HG03280 (cell line): ENCODE data around the gene RAPGEF2.
"Not testable (repeated sequence)": the region's sequence is repeated elsewhere in the genome, so short reads cannot be mapped to it uniquely, and the experiment has no call there.

ENCODE experiments used
- ATAC-seq: cut with Tn5 transposase; IDR thresholded peaks from one replicate; pipeline ENCODE4 v1.9.1; 2021; ENCODE audit warnings: mild to moderate bottlenecking, moderate library complexity; ENCODE audit not compliant: unreplicated experiment

Gene RAPGEF2

DNA sequence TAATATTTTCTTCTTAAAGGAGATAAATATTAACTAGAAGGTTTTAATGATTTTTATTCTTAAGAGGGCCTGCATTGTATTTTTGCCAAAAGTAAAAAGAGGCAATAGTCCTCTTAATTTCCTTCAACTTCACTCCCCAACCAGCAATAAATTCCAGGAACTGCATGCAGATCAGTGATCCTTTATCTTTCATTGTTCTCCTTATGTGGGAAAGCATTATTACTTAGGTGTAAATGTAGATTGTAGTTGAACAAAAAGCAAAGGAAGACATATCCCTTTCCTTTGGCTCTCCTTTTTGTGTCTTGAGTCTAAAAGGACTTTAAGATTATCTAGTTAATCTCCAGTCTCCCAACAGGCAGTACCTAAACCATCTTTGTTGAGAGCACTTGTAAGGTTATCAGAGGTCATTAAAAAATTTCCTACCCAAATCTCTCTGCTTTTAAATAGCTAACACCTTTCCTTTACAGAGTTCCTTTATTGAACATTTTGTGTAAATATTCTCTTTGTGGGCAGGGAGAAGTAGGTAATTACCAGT is 55.3 kb downstream of the RAPGEF2 start:
- ATAC-seq = no peak

DNA sequence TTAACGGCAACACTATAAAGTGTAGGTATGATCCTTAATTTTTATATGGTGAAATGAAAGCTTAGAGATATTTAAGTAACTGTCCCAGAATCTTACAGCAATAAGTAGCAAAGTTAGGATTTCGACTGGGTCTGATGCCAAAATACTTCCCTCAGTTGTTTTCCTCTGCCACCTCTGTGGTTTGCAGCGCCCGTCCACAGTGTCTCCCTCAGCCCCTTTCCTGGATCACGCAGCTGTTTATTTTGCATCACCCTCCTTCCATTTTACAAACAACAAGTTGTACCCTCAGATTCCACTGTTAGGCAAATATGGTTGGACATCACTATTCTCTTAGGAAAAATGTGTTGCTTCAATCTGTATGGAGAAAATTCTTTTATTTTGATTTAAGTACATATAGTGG is 56.1 kb downstream of the RAPGEF2 start:
- ATAC-seq = no peak

DNA sequence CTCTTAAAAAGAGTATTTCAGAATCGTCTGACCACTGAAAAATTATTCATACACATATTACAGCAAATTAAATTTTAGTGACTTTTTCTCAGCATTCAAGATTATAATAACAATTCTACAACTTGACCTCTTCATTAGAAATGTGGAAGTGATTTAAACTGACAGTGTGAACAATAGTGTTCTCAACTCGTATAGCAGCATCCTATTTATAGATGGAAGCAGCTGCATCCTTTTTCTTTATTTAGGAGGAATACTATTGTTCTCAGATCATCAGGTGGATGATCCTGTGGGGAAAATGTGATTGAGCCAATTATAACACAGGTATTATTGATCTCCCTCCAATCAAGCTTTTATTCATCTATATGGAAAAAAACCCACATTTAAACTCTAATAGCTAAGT is 56.7 kb downstream of the RAPGEF2 start:
- no peak for ATAC-seq

DNA sequence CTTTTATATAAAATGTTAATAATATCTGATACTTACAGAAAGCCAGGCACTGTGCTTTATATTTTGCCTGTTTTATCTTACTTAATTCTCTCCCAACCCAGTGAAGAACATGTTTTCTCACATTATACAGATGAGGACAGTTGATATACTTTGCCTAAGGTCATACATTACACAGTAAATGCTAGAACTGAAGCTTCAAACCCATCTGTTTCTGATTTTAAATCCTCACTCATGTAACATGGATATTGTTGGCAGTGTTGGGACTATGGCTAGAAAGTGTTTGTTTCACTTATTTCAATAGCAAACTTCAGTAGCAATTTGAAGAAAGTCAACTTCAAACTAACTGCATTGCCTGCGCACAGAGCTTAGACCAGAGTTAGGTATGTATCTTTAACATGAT is 57.4 kb downstream of the RAPGEF2 start:
- no peak for ATAC-seq

DNA sequence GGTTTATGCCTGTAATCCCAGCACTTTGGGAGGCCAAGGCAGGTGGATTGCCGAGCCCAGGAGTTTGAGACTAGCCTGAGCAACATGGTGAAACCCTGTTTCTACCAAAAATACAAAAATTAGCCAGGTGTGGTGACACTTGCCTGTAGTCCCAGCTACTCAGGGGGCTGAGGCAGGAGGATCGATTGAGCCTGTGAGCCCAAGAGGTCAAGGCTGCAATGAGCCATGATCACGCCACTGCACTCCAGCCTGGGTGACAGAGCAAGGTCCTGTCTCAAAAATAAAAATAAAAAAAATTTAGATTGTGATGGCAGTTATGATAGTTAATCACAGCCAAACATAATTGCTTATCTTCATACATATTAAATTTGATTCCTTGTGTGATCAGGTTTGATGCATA is 58.6 kb downstream of the RAPGEF2 start:
- ATAC-seq = not testable (repeated sequence)

DNA sequence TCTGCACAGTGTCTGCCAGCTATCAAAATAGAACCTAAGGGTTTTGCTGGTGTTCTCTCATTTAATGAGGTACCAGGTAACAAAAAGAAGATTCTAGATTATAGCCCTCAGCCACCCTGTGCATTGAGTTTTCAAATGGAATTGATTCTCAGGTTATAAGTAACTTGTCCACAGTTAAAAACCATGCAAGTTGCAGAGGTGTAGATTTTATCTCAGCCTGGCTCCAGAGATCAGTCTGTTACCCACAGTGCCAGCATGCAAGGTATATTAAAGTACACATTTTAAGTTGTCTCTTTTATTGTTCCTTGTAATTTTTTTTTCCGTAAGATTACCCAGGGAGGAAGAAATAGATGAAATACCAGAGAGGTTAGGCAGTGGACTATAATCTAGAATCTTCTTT is 59.7 kb downstream of the RAPGEF2 start:
- ATAC-seq = no peak

DNA sequence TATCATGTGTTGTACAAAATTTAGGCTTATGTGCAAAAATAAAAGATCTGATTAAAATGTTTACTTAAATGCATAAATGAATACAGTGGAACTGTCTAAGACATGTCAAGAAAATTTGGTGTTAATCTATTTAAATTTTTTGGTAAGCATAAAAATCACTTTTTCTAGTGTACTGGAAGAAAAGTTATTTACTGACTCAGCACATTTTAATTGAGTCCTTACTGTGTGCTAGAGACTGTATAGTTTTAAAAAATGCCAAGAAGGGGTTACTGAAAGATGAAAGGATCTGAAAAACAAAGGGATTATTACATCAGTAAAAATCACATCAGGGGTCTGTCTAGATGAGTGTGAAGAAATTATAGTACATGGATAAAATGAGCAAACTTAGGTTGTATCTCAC is 60.6 kb downstream of the RAPGEF2 start:
- no peak for ATAC-seq

DNA sequence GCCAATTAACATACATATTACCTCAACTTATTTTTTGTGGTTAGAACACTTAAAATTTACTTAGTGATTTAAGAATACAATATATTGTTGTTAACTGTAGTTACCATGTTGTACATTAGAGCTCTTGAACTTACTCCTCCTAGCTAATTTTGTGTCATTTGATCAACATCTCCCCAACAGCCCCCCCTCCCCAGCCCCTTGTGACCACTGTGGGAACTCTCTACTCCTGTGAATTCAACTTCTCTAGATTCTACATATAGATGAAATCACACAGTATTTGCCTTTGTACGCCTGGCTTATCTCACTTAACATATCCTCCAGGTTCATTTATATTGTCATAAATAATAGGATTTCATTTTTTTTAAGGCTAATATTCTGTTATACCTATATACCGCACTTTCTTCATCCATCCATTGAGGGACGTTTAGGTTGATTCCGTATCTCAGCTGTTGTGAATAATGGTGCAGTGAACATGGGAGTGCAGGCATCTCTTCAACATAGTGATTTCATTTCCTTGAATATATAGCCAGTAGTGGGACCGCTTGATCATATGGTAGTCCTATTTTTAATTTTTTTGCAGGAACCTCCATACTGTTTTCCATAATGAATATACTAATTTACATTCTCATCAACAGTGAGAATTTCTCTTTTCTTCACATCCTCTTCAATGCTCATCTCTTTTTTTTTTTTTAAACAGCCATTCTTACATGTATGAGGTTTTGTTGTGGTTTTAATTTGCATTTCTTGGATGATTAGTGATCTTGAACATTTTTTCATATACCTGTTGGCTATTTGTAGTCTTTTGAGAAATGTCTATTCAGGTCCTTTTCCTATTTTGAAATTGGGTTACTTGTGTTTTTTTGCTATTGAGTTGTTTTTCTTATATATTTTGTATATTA is 66.8 kb downstream of the RAPGEF2 start:
- ATAC-seq = peak; percentile 49

DNA sequence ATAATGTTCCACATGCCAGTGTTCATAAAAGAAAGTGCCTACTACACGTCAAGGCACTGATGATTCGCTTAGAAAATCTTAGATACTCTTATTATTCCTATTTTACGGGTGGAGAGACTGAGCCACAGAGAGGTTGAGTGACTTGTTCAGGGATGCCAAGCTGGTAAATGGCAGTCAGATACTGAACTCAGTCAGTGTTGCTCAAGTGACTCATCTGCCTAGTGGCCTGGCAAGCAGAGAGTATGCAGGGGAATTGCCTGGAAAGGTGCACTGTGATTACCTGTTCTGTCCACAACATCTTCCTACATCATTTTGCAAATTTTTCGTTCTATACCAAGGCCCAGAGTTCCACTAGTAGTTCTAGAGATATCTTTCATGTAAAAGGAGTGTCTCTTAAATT is 68.4 kb downstream of the RAPGEF2 start:
- no peak for ATAC-seq

DNA sequence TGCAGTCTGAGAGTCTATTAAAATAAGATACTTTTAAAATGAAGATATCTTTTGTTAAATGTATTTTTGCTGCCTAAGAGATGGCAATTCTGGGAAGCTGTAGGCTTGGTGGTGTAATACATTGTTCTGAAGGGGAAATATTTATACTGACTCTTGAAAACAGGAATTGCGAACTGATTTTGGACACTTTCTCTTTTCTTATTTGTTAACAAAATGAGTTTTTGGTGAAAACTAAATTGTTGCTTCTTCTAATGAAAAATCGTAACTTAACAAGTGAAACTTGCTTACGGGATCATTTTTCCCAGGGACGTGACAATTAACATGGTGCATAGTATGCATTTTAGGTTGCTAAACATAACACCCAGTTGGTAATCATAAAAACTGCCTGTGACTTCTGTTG is 71.0 kb downstream of the RAPGEF2 start:
- no peak for ATAC-seq

DNA sequence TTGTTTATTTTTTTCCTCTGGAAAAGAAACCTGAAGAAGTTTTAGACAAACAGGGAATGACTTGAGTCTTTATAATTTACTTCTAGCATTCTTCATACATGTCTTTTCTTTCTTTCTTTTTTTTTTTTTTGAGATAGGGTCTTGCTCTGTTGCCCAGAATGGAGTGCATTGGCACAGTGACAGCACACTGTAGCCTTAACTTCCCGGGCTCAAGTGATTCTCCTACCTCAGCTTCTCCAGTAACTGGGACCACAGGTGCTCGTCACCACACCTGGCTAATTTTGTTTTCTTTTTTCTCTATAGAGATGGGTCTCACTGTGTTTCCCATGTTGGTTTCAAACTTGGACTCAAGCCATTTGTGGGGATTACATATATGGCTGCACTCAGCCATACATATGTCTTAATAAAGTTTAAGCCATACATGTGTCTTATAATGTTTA is 71.8 kb downstream of the RAPGEF2 start:
- ATAC-seq = no peak

DNA sequence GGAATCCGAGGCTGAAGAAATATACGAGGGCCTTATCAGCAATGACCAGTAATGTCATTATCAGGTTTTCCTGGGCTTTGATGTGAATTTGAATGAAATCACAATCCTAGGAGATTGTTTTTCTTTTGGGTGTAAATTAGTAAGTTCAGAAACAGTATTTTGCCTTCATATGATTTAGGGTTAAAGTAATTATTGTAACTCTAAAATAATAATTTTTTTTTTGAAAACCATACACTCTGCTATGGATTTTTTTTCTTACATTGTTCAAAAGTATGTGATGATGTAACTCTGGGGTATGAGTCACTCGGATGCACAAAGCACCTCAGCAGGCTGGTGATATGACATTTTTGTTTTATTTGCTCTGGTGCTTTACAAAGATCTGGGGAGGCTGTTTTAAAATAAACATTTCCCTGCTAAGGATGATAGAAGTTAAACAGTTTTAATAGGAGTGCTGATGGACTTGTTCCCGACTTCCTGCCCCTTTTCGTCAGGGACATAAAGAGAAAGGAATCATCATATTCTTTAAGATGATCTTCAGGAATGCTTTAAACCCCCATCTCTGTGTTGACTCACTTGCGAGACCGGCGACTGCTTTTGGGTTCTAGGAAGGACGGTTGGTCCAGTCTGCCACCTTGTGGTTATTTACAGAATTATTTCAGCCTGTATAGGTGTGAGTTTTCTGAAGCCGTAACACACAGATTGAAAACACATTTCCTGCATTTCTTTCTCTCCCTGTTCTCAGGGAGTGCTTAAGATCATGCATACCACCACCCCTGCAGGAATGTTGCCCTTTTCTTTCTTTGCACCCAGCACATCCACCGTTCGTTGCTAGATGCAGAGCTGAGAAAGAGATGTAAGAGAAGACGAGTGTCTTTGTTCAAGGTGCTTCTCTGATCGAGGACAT is 72.5 kb downstream of the RAPGEF2 start:
- peak; percentile 70 for ATAC-seq

DNA sequence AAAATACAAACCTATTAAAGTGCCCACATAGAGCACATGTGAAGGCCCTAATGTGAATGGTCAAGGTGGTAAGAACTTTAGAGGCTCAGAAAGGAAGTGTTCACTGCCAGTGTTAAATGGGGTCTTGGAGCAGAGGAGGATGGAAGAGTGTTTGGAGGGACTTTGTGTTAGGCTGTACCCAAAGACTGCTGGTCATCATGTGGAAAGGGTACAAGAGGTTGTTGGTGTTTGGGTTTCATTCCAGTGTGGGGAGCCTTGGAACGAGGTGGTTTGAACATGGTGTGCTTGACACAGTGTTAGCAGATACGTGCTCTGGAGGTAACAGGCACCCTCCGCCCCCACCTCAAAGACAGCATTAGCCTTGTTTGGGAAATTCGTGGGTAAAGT is 73.1 kb downstream of the RAPGEF2 start:
- no peak for ATAC-seq

DNA sequence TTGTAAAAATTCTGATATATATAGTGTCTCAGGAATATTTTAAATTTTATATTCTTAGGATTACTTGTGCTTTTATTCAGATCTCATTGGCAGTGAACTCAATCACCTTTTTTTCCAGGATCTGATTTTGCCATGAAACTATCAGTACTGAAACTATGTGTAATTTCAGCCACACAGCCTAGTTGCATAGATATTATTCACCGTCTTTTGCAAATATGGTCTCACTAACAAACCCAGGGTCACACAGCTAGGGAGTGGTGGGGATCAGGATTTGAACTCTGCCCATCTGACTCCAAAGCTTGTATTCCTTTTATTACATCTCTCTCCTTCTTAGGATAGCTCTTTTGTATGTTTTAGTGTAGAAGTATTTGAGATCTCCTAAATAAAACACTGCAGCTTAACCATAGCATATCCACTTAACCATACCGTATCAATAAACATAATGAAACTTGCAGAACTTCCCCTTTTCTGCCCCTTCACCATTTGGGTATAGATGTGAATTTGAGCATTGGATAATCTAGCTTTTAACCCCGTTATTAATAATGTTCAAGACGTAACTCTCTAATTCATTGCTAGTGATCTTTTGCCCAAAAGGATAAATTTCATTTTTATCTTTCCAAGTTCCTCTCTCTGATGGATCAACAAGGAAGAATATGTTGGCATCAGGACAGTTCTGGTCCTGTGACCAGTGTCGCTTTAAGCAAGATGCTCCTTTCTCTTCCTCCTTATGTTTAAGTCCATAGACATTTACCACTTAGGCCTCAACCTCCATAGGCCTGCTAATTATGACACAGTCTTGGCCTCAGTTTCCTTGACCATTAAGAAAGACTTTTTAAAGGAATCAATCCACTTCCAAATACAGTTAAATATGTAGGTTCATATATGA is 74.6 kb downstream of the RAPGEF2 start:
- ATAC-seq = no peak

DNA sequence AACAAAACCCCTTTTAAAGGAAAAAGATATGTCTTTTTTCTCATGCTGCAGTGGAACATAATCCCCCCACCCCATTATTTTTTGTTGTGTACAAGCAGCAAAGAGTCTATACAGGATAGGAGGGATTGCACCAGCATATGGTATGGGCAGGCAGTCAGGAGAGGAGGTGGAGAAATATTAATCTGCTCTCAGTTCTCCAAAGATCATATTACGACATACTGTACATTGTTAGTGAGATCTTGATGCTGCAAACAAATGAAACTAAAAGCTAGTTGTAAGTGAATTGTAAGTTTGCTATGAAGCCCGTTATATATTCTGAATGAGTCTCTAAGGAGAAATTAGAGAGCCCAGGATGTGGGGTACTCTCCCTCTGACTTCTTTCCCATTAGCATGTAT is 75.3 kb downstream of the RAPGEF2 start:
- ATAC-seq = no peak

DNA sequence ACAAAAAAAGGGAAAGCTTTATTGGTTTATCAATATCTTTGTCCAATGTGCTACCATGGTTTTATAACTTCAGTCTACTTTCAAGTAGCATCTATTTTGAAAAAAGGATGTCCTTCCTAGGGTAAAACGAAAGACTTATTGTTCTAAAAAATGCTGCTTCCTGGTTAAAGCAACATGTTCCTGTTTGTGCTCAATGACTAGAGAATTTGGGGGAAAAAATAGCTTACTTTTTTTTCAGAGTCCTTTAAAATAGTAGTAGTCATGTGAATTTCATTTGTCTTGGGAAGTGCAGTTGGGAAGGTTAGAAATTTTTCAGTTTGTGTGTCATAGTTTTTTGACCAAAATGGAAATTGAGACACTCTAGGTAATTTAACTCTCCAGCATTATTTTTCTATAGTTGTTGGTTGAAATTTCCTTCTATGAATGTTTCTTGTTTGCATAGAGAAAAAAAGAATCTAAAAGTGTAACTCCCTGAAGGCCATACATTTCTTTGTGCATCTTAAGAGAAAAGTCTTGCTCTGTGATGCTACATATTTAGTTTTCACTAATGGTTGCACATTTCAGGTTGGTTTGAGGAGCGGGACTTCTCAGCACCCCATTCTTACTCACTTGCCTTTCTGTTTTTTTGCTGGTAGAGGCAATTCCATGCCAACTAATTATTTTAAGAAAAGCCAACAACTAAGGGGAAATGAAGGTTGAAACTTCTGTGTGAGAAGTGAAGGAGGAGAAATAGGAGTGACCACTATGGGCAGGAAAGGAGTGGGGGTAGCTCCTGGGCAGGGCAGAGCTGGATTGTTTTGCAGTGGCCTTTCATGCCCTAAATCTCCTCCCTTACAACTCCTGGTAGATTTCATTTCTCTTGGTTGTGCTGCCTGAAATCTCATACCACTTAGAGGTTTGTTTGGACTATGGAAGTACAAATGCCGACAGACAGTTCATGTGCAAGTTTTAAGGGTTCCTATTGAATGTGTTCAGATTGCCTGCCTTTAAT is 76.4 kb downstream of the RAPGEF2 start:
- ATAC-seq = no peak

DNA sequence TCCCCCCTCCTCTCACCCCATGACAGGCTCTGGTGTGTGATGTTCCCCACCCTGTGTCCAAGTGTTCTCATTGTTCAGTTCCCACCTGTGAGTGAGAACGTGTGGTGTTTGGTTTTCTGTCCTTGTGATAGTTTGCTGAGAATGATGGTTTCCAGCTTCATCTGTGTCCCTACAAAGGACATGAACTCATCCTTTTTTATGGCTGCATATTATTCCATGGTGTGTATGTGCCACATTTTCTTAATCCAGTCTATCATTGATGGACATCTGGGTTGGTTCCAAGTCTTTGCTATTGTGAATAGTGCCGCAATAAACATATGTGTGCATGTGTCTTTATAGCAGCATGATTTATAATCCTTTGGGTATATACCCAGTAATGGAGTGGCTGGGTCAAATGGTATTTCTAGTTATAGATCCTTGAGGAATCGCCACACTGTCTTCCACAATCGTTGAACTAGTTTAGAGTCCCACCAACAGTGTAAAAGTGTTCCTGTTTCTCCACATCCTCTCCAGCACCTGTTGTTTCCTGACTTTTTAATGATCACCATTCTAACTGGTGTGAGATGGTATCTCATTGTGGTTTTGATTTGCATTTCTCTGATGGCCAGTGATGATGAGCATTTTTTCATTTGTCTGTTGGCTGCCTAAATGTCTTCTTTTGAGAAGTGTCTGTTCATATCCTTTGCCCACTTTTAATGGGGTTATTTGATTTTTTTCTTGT is 81.2 kb downstream of the RAPGEF2 start:
- ATAC-seq = not testable (repeated sequence)

DNA sequence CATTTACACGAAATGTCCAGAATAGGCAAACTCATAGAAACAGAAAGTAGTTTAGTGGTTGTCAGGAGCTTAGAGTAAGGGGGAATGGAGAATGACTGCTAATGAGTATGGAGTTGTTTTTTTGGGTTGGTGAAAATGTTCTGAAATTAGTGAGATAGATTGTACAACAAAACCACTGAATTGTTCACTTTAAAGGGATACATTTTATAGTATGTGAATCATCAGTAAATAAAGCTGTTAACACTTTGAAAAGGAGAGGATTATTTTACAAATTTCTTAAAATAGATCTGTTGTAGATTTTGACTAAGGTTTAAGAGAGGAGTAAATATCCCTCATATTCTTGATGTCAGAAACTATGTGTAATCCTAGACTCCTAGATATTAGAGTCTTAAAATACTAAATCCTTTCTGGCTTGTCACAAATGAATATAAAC is 82.7 kb downstream of the RAPGEF2 start:
- ATAC-seq = no peak

DNA sequence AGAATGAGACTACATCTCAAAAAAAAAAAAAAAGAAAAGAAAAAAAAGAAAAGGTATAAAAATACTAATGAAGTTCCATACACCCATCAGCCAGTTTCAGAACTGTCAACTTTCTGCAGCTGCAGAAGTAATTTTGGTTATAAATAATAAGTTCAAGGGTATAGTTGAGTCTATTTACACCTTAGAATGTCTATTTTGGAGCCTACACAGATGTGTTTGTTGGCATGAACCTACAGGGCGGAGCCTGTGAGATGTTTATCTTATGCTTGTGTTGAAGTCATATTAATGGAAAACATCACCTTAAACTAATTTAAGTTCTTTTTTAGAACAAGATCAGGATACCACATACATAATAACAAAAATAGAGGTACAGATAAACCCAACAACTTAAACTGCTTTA is 85.8 kb downstream of the RAPGEF2 start:
- no peak for ATAC-seq
